SKM-1 (cell line): ENCODE measurements around the gene SLC11A1.

Experiments
- DNase-seq: peaks from one replicate; lab custom pipeline; 2025; ENCODE audit not compliant: unreplicated experiment; lab: John Stamatoyannopoulos, UW

The SLC11A1 gene

DNA sequence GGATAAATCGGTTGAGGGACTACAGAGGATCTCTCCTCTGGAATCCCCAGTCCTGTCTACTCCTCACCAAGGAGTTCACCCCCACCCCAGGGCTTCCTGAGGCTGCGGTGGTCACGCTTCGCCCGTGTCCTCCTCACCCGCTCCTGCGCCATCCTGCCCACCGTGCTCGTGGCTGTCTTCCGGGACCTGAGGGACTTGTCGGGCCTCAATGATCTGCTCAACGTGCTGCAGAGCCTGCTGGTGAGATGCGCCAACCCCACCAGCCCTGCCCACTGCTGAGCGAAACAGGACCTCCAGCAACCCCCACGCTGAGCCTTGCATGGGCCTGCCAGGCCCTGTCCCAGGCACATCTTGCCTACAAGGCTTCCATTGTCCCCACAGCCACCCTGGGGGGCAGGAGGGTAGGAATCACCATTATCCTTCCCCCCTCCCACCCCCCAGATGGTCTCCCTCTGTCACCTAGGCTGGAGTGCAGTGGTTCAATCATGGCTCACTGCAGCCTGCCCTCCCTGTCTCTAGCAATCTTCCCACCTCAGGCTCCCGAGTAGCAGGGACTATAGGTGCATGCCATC, 10.9 kb downstream of the SLC11A1 start:
- DNase-seq = no peak

DNA sequence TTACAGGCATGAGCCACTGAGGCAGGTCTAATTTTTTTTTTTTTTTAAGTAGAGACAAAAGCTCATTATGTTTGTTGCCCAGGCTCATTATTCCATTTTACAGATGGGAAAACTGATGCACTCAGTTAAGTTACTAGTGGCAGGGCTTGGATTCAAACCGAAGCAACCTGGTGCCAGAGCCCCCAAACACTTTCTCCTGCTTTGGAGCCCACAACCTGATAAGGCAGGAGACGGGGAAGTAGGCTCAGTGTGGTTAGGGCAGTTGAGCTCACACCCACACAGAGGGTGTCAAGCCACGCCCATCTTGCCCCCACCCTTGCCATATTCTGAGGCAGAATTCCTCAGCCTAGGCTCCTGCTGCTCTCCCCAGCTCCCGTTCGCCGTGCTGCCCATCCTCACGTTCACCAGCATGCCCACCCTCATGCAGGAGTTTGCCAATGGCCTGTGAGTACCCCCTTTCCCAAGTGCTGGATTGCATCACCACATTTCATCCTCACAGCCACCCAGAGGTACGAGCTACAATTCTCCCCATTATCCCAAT, 11.7 kb downstream of the SLC11A1 start:
- DNase-seq = peak; percentile 41

DNA sequence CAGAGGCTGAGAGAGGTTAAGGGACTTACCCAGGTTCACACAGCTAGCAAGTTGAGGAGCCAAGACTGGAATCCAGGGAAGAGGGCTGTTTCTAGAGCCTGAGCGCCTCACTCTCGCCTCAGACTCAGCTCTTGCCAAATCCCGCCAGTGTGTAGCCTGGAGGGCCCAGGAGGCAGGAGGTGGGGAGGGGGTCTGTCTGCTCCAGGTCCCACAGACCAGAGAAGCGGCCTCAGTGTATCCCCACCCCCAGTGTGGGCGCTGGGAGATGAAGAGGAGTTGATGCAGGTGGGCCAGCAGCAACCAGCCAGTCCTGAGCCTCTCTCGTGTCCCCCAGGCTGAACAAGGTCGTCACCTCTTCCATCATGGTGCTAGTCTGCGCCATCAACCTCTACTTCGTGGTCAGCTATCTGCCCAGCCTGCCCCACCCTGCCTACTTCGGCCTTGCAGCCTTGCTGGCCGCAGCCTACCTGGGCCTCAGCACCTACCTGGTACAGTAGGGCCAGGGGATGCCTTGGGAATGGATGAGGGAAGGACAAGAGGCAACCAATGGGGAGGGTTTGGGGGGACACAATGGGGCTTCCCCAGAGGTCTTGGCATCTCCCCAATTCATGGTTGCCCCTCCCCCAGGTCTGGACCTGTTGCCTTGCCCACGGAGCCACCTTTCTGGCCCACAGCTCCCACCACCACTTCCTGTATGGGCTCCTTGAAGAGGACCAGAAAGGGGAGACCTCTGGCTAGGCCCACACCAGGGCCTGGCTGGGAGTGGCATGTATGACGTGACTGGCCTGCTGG, 12.4 kb downstream of the SLC11A1 start:
- DNase-seq = no peak

DNA sequence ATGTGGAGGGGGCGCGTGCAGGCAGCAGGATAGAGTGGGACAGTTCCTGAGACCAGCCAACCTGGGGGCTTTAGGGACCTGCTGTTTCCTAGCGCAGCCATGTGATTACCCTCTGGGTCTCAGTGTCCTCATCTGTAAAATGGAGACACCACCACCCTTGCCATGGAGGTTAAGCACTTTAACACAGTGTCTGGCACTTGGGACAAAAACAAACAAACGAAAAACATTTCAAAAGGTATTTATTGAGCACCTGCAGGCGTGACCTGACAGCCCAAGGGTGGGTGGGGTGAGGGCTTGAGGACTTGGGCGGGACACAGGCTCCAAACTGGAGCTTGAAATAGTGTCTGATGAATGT, 13.0 kb downstream of the SLC11A1 start:
- DNase-seq = no peak

DNA sequence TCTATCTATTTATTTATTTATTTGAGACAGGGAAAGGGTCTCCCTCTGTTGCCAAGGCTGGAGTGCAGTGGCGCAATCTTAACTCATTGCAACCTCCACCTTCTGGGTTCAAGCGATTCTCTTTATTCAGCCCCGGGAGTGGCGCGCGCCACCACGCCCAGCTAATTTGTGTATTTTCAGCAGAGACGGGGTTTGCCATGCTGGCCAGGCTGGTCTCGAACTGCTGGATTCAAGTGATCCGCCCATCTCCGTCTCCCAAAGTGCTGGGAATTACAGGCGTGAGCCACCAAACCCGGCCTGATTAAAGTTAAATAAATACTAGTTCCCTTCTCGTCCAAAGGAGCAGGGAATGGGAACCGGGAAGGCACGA, 13.4 kb downstream of the SLC11A1 start:
- no peak for DNase-seq

DNA sequence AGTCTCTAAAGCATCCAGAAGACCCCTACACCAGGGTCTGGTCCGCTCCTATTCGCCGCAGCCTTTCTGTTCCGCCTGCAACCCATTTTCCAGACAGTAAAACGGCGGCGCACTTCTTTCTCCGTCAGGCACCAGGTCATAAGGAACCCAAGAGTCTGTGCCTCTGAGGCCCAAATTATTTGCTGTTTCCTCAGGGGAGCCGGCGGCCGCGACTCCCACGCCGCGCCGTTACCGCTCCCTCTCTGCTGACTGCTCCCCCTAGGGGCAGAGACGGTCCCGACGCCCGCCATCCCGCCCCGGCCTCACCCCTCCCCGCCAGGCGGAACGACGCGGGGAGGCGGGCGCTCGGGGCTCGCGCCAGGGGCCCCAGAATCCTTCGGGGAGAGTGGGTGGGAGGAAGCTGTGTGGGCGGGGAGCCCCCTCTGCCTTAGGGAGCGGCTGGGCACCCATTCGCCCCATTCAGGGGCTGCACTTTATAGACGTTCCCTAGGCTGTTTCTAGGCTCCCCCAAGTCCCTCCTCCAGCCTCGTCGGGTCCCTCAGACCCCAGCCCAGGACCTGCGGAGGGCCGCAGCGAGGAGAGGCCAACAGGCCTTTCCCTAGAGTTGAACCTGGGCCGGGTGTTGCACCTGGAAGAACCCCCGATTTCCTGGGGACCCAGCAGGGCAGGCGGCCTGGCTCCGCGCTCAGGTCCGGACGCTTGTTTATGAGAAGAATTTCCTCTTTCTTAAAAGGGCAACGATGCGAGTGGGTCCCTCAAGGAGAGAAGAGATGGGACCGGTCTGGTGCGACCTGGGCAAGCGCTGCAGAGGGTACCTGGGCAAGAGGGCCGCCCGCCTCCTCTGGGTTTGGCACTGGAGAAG, 14.0 kb downstream of the SLC11A1 start:
- peak; percentile 95 for DNase-seq

DNA sequence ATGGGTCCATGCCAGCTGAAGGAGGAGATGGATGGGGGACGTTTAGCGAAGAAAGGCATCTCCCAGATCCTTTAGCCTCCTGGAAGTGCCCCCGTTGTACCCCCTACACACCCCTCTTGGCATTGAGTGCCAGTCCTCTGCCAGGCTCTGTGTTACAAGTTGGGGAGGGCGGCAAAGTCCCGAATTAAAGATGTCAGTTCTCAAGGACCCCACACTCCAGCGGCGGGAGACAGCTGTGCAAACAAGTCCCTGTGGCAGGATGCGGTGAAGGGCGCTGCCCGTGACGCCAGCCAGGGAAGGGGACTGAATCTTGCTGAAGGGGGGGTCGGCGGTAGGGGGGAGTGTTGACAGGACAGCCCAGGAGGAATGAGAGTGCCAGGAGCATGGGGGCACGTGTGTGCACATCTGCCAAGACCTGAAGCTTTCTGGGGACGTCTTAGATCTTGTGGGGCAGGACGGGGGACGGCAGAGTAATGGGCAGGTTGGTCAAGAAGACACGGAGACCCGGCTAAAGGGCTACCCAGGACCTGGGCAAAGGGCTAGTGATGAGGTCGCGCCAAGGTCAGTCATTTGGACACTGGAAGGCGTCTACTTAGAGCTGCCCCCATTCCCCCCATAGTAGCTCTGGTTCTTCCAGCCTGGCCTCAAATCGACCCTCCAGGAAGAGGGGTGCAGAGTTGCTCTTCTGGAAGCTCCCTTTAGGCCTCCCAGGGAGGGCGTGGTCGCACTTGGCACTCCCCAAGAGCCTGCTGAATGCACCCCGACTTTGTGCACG, 14.8 kb downstream of the SLC11A1 start:
- DNase-seq = no peak

DNA sequence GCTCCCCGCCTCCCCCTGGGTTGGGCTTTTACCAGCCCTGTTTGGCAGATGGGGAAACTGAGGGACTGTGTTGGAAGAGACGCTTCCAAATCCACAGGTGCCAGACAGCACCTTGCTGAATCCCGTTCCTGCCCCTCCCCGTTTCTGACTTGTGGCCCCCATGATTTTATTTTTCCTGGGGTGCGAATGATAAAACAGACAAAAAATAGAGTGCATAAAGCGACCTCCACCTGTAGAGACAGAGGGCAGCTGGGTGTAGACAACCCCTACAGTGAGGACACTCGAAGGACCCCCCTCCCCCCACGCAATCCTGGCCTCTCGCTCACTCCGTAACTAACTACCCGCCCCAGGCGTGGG, 15.4 kb downstream of the SLC11A1 start:
- no peak for DNase-seq

DNA sequence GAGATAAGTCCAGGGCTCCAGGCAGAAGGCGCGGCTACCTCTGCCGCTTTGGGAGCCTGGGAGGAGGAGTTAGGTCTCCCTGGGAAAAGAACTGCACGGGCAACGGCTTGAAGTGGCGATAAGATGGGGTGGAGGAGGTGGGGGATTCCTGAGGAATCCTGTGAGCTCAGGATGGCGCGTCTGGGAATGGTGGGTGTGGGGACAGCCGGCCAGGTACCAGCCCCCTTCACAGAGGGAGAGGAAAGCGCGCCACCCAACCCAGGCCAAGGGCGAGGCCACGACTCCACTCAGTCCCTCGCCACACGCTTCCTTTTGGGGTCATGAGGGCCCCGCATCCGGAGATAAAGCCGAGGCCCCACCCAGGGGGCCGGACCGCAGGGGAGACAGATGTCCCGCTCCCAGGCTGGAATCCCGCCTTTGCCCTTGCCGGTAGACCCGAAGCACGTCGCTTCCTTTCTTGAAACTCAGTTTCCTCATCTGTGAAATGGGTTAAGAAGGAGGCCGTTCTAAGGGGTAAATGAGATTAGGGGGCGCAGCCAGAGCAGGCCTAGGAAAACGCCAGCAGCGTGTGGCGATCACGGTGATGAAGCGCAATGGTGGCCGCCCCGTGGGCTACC, 15.9 kb downstream of the SLC11A1 start:
- no peak for DNase-seq

DNA sequence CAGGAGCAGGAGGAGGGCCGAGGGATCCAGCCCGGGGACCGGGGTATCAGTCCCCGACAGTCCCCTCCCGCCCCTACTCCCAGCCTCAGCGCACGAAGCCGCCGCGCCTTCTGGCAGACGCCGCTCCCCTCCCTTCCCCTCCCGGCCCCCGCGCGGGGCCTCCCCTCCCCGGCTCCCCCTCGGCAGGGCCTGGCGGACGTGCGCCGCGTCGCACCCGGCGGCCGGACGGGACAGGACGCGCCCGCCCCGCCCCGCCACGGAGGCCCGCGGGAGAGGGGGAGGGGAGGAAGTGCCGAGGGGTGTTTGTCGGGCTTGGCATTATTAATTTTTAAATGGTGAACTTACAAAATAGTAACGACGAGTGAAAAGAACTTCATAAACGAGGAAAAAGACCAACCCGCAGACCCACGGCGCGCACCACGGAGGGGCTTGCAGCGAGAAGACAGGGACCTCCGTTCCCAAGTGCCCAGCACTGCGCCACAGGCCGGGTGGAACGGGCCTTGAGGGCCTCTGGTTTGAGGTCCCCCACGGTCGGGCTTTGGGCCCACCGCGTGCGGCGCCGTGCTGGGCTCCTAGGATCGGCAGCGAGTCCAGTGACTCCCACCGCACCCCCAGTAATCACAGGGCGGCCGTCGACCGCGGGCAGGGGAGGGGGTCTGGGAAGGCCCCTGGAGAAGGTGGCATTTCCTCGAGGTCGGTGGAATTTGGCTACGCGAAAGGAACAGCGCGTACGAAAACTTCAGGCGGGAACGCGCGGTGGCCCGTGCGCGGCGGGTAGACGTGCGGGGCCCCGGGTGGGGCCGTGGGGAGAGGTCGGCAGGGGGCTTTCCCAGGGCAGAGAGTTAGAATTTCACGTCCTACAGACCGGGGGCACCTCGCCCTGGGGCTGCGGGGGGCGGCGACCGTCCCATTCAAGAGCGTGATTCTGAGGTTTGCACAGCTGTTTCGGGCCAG, 16.6 kb downstream of the SLC11A1 start:
- DNase-seq = no peak

DNA sequence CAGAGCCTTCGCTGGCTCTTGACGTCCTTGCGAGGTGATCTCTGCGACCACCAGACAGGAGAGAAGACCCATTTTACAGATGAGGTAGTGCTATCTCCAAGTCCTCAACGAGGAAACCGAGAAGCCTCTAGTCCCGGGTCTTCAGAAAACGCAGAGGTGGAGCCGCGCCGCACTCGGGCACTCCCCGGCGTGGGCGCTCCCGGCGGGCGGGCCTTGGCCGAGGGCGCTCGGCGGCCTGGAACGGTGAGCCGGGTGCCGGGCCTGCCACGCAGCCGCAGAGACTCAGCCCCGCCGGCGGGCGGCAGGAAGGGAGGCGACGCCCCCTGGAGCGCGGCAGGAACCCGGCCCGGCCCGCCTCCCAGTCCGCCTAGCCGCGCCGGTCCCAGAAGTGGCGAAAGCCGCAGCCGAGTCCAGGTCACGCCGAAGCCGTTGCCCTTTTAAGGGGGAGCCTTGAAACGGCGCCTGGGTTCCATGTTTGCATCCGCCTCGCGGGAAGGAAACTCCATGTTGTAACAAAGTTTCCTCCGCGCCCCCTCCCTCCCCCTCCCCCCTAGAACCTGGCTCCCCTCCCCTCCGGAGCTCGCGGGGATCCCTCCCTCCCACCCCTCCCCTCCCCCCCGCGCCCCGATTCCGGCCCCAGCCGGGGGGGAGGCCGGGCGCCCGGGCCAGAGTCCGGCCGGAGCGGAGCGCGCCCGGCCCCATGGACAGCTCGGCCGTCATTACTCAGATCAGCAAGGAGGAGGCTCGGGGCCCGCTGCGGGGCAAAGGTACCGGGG, 17.5 kb downstream of the SLC11A1 start, which contains the start of gene CTDSP1:
Gene CTDSP1 (plus strand): TSS at position 478 of the 776 bp plus-strand sequence. CDS start 223 bp downstream, at position 701.
- peak; percentile 81 for DNase-seq

DNA sequence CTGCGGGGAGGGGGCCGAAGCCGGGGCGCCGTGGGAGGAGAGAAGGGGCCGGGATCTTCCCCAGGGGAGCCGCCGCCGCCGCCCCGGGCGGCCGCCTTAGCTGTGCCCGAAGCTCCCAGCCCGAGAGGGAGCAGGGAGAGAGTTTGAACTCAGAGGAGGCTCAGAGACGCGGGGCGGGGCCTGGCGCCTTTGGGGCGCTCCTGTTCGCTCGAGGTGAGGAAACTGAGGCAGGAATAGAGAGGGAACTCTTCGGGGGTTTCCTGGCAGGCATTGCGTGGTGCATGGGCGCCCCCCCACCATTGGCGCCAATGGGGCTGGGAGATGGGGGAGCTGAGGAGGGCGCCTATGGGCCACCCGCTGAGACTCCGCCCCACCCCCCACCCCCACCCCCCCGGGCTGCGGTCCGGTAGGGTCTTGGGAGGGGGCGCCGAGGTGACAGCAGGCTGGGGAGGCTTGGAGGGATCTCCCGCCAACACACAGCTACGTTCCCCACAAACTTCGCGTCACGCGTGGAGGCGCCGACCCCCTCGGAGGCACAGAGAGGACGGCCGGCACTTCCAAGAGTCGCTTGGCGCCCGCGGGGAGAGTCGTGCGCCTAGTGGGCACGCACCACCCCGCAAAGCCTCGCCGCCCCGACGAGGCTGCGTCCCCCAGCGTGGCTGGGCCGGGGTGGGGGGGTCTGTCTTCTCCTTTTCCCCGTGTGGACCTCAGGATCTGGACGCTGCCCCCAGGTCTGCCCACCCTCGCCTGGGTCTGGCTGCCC, 18.3 kb downstream of the SLC11A1 start:
- DNase-seq = no peak

DNA sequence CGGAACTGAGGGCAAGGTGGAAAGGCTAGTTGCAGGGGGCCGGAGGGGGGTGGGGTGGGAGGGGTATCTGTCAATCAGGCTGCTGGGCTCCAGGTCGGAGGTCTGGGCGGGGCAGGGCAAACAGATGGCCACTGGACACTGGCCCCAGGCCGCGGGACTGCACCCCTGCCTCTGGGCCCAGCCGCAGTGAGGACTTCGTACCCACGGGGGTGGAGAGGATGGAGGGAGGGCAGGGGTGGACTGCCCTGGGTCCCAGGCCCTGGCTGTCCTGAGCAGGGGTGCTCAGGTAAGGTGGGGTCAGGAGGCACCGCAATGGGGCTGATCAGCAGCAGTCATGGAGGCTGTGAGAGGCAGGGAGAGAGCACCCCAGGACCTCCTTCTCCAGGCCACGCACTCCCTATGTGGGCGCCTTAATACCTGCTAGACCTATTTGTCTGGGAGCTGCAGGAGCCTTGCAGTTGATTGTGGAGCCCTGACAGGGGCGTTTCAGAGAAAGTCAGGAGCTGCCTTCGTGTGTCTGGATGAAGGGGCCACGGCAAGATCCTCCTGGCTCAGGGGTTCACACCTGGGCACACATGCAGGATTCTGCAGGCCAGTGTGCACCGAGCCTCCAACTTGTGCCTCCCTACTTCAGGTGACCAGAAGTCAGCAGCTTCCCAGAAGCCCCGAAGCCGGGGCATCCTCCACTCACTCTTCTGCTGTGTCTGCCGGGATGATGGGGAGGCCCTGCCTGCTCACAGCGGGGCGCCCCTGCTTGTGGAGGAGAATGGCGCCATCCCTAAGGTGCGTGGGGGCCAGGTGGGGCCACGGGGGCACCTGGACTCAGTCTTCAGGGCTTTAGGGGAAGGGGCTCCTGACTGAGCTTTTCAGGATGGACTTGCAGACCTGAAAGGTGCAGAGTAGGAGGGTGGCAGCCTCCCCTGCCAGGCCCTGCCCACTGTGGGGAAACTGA, 19.1 kb downstream of the SLC11A1 start:
- DNase-seq = no peak

DNA sequence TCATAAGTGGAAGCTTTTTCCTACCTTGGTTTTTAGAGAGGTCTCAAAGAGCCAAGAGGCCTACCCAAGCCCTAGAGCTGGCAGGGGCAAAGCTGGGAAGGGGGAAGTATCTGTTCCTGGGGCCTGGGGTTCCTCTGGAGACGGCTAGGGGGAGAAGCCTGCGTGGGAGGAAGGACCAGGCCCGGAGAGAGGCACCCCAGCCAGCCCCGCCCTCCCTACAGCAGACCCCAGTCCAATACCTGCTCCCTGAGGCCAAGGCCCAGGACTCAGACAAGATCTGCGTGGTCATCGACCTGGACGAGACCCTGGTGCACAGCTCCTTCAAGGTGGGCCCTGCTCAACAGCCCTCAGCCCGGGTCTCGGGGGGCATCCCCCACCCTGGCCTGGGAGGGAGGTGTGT, 19.8 kb downstream of the SLC11A1 start:
- no peak for DNase-seq

DNA sequence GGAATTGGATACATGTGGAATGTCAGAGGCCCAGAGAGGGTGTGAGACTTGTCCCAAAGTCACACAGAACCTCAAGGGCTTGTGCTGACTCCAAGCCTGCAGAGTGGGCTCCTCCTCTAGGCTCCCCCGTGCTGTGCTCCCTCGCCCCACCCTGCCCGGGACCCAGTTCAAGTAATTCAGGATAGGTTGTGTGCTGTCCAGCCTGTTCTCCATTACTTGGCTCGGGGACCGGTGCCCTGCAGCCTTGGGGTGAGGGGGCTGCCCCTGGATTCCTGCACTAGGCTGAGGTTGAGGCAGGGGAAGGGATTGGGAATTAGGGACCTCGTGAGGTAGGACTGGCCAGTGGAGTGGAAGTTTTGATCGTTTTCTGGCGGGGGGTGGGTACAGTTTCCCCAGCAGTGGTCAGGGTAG, 20.4 kb downstream of the SLC11A1 start:
- DNase-seq = no peak

DNA sequence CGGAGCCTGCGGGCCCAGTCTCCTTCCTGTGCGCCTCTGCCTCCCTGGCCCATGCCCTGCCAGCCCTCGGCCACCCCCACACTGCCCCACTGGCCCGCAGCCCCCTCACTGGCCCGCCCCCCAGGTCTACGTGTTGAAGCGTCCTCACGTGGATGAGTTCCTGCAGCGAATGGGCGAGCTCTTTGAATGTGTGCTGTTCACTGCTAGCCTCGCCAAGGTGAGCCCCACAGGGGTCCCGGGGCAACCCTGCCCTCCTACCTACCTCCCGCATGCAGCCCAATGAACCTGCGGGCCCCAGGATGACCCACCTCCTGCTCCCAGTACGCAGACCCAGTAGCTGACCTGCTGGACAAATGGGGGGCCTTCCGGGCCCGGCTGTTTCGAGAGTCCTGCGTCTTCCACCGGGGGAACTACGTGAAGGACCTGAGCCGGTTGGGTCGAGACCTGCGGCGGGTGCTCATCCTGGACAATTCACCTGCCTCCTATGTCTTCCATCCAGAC, 20.9 kb downstream of the SLC11A1 start:
- DNase-seq = no peak

DNA sequence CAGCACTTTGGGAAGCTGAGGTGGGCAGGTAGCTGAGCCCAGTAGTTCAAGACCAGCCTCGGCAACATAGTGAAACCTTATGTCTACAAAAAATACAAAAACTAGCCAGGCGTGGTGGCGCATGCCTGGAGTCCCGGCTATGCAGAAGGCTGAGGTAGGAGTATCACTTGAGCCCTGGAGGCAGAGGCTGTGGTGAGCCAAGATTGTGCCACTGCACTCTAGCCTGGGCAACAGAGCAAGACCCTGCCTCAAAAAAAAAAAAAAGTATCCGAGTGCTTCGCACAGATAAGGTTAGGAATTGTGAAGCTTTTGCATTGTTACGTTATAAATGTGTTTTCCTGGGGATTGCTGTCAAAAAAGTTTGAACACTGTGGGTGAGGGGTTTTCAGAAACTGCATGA, 21.7 kb downstream of the SLC11A1 start:
- DNase-seq = no peak
